GM12875 (cell line): ENCODE measurements around the gene CDHR4.
"Not testable (repeated sequence)": the region's sequence is repeated elsewhere in the genome, so short reads cannot be mapped to it uniquely, and the experiment has no call there.

Source experiments
- H3K4me3 ChIP-seq: one replicate; pipeline ENCODE4 v1.5.1; 2011; ENCODE audit warnings: low read depth, low read length, control low read depth
- CTCF ChIP-seq: IDR thresholded peaks from 2 replicates; pipeline ENCODE4 v1.5.1; 2011; ENCODE audit warnings: low read depth, mild to moderate bottlenecking, control low read depth, inconsistent platforms, low read length, moderate library complexity, borderline replicate concordance; ENCODE audit not compliant: insufficient read depth

CDHR4 gene

GRCh38 chr3:49840388-49840787 lies 40.7 kb upstream of the CDHR4 start:
- H3K4me3 ChIP-seq: no peak overlapping the region
- no peak for TF ChIP-seq CTCF

DNA sequence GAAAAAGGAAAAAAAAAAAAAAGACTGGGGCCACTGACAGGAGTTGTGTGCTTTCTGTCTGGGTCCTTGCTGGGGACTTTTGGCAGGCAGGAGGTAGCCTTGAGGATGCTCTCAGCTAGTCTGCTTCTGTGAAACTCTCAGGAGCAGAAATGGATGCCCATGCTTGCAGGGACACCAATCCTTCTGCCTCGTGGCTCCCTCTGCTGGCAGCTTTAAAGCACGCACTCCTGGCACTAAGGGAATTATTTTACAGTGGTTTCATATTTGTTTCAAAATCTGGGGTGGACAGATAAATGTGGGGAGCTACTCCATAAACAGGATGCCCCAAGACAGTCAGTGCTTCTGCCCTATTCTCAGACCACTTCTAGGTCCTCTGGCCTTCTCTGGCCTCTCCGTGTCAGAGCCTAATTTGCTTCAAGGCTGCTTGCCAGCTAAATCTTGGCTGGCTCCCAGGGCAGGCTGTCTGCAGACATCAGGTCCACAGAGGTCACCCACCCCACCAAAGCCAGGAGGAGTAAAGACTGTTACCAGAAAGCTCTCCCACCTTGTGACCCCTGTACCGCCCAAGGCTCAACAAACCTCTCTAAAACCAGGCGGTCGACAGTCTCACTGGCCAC lies 39.6 kb upstream of the CDHR4 start:
- TF ChIP-seq CTCF: peak; percentile 77

GRCh38 chr3:49831341-49831740 lies 31.7 kb upstream of the CDHR4 start:
- no peak for TF ChIP-seq CTCF
- H3K4me3 ChIP-seq: no peak overlapping the region

More for the DNA sequence above, 39.6 kb upstream of the CDHR4 start:
- no peak overlapping the region for H3K4me3 ChIP-seq

DNA sequence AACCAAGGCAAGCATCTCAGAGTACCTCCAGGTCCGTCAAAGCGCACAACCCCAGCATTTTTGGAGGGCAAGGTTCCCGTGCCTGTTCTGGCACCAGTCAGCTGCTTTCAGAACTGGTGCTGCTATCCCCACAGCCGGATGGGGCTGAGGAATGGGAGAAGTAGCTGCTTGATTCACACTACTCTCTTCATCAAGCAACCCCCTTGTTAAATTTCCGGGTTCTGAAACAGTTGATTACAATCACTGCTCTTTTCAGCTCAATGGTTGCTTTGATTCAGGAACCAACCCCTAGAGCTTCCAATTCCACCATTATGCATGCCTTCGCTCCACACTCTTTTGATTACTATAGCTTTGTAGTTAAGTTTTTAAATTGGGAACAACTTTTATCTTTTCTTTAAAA lies 26.3 kb upstream of the CDHR4 start:
- H3K4me3 ChIP-seq: no peak overlapping the region
- no peak for TF ChIP-seq CTCF

- not testable (repeated sequence) for H3K4me3 ChIP-seq
Measured at GRCh38 chr3:49823131-49823530, 23.5 kb upstream of the CDHR4 start.

- H3K4me3 ChIP-seq: peak within 1 kb of the TSS; percentile 58
- no peak for TF ChIP-seq CTCF
Measured at GRCh38 chr3:49813497-49814174, 14.0 kb upstream of the CDHR4 start, which contains the start of gene UBA7. UBA7 (minus strand) TSS chr3:49813953; CDS start chr3:49813787, 166 bp downstream.

GRCh38 chr3:49812916-49813496 lies 13.3 kb upstream of the CDHR4 start:
- TF ChIP-seq CTCF: no peak
- H3K4me3 ChIP-seq: peak overlapping the region; percentile 58
